HK-2 (cell line): ENCODE results near the gene CD2BP2.
"Not testable (repeated sequence)": the region's sequence is repeated elsewhere in the genome, so short reads cannot be mapped to it uniquely, and the experiment has no call there.

Experiments
- DNase-seq: peaks from one replicate; pipeline ENCODE4 v3.0.0-alpha.2; 2018; ENCODE audit not compliant: unreplicated experiment

CD2BP2 gene

DNA sequence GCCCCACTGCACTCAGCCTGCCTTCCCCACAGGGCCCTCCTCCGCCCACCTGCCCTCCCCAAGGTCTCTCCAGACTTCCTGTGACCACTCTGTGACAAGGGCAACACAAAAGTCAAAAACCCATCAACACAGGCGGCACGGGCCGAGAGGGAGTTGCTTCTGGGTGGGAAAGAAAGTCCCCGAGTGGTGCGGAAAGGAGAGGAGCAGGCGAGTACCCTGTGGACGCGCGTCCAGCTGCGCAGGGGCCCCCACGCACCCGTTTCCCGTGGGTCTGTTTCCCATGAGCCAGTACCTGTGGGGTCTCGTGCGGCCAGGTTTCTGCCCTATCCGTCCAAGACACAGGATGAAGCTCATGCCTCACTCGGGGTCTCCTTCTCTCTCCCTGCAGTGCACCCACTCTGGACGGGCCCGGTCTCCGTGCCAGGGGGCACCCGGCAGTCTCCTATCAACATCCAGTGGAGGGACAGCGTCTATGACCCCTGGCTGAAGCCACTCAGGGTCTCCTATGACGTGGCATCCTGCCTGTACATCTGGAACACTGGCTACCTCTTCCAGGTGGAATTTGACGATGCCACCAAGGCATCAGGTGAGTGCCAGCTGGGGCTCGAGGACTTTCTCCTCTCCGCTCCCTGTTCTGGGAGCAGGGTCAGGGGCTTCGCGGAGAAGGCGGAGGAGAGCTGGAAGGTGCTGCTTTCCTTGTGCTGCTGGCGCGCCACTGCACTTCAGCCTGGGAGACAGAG, 12.2 kb downstream of the CD2BP2 start:
- DNase-seq, result no peak

DNA sequence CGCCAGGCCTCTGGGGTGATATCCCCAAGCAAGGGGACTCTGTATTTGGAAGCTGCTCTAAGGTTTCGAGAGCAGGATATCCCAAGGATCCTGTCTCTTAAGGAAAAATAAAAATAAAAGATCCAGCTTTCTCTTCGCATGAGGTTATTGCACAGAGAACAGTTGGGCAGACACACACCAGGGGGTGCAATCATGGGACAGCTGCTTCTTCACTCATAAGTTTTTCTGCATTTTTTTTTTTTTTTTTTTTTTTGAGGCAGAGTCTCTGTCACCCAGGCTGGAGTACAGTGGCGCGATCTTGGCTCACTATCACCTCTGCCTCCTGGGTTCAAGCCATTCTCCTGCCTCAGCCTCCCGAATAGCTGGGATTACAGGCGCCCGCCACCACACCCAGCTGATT, 13.1 kb downstream of the CD2BP2 start:
- not testable (repeated sequence) for DNase-seq

DNA sequence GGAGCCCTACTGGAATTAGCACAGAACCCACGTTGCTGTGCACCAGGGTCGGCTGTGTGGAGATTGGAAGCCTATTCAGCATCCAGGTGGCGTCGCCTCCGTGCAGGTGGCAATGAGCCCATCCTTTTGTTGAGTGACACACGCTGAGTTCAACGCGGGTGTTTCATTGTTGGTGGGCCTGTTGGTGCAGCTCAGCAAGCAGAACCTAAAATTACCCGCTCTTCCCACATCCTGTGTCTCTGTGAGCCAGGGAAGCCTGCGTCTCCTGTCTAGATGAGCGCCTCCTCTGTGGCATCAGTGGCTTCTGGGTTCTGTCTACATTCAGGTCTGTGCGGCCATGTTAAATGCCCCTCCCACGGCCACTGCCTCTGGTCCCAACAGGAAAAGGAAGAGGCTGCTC, 14.5 kb downstream of the CD2BP2 start:
- DNase-seq, result no peak

DNA sequence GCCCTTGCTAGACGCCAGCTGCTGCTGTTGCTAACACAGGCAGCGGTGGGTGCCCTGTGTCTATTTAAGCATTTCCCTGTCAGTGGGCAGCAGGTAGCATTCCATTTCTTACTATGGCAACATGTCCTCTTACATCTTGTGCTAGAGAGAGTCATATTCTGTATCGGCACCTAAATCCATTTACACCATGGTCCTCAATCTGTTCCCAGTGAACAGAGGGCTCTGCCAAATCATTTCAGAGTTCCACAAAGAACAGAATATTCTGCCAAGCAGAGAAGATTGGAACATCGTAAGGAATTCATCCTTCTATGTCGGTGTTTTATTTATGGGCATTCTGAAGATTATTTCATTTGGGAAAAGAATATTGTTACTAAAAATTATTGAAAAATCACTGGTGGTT, 16.4 kb downstream of the CD2BP2 start:
- not testable (repeated sequence) for DNase-seq

DNA sequence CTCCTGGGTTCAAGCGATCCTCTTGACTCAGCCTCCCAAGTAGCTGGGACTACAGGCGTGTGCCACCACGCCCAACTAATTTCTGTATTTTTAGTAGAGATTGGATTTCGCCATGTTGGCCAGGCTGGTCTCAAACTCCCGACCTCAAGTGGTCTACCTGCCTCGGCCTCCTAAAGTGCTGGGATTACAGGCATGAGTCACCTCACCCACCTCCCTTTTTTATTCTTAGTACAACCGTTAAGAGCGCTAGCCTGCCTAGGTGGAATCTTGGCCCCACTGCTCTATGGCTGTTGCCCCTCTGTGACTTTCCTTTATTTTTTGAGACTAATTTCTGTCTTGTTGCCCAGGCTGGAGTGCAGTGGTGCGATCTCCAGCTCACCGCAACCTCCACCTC, 17.1 kb downstream of the CD2BP2 start:
- not testable (repeated sequence) for DNase-seq

DNA sequence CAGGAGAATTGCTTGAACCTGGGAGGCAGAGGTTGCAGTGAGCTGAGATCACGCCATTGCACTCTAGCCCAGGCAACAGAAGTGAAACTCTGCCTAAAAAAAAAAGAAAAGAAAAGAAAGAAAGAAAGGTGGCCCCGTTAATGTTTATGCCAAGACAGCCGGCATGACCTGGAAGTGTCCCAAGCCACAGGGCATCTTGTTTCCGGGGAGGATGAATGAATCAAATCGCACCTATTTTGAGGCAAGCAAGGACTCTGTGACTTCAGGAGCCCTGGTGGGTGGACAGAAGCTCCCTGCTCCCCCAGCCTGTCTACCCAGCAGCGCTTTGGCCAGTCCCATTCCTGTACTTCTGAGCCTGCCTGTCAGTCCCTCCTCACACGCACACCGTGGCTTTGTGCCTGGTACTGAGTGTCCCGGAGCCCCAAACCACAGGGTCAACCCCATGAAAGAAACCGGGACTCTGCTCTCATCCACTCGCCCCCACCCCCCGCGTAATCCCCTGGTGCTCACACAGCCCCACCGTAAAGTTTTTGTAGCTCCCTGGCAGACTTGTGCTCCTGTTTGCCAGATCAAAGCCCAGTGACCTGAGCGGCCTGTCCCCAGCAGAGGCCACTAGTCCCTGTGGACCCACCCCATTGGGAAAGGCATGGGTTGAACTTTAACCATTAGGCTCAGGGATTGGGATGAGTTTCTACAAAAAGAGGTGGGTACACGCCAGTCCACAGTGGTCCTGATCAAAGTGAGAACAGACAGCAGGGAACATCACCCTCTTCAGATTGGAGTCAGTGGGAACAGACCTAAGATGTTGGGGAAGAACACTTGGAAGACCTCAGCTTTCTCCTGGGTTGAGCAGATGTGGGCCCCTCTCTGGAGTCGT, 19.3 kb downstream of the CD2BP2 start:
- peak; percentile 43 for DNase-seq

DNA sequence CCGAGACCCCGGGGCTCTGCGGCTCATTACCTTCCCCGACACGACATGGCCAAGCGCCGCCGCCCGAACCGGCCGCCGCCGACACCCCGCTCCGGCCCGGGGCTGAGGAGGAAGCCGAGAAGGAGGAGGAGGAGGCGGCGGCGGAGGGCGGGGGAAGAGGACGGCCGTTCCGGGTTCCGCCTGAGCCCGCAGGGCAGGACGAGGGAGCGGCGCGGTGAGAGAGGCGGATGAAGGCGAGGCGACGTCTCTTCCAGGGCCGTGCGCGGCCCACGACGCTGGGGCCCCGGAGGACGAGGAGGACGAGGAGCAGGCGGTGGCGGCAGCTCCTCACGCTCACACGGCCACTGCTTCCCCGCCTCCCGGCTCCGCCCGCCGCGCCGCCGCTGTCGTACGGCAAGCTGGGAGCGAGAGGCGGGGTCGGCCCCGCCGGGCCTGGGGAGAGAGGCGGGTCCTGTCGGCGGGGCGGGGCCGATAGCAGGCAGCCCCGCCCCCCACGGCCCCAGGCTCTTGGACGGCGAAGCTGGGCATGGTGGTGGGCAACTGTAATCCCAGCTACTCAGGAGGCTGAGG, 20.0 kb downstream of the CD2BP2 start:
- DNase-seq, result peak; percentile 65

DNA sequence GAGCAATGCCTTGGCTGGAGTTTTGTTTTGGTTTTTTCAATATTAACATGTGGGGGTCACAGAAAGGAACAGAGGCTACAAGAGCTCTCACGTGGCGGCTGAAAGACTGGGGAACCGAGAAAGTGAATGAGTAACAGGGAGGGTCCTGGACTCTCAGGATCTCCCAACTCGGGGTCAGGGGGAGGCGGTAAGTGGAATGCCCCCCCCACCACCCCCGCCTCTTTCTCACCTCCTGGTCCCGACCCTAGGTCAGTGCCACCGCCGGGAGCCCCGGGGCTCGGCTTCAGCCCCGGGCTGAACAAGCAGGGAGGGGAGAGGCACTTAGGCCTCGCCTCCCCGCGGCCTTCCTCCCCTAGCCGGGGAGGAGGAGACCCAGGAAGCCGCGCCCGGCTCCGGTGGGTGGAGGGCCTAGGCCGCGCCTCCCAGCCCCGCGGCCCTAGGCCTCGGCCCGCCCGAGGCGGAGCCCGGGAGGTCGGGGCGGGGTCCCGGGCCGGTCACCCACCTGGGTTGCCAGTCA, 20.6 kb downstream of the CD2BP2 start:
- peak; percentile 61 for DNase-seq

DNA sequence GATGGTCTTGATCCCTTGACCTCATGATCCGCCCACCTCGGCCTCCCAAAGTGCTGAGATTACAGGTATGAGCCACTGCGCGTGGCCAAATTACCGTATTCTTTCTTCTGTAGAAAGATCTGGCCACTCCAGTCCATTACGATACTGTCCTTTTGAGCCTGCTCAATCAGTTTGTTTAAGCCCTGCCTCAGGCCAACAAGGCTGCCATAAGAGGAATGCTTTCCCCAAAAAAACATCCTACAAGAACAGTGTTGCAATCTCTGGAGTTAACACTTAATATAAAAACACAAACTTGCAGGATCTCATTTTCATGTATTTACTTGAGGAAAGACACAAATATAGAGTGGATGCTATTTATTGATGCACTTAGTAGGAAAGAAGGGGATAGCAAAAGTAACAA, 30.9 kb downstream of the CD2BP2 start:
- not testable (repeated sequence) for DNase-seq

DNA sequence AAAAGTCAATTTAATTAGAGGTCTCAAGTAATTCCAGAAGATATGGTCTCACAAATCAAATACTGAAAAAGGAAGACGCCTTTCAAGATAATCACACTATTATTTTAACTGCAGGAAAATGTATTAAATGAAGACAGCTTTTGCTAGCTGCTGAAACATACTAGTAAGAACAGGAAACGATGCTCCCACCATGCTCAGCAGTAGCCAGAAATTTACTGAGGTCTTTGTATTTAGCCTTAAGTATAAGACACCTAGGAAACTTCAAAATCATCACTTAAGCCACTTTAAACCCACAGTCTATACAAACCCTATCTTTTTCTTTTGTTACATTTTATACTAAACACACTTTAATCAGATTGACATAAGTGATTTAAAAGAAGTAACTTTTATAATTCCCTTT, 36.5 kb downstream of the CD2BP2 start:
- not testable (repeated sequence) for DNase-seq

DNA sequence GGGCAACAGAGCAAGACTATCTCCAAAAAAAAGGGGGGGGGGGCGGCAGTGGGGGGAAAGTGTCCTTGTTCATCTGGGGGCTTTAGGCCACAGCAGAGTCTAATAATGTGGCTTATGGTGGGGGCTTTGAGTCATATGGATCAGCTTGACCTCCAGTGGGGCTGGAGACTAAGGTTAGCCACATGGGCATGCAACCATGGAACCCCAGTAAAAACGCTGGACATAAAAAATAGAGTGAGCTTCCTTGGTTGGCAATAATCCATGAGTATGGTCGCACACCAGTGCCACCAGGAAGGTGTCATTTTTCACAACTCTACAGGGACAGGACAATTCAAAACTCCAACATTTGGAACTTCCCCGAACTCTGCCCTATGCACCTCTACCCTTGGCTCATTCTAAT, 44.2 kb downstream of the CD2BP2 start:
- not testable (repeated sequence) for DNase-seq

DNA sequence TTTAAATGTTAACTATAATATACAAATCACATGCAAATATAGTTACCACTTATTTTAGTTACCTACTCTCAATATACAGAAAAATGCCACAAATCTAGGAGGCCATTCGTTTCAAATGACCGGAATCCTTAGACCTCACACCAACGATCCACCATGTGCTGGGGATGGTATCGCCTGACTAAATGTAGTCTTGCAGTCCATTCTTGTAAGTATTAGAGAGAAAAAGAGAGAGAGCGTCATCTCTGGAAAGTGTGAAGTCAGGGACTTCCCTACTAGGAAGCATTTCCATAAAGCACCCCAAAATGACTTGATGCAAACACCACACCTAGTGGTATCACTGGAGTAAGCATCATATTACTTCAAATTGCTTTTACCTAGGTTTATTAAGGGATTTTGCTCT, 45.9 kb downstream of the CD2BP2 start:
- not testable (repeated sequence) for DNase-seq
